ENCODE results near the gene TCP10L. TPM values are rescaled to one million over a fixed set of nuclear protein-coding genes. Genes with fewer than 3 reads are reported as not detected.

The TCP10L gene
- total RNA-seq, 4 donors from 2014 or later, result 0.14 to 0.79 TPM; not detected in 2

DNA sequence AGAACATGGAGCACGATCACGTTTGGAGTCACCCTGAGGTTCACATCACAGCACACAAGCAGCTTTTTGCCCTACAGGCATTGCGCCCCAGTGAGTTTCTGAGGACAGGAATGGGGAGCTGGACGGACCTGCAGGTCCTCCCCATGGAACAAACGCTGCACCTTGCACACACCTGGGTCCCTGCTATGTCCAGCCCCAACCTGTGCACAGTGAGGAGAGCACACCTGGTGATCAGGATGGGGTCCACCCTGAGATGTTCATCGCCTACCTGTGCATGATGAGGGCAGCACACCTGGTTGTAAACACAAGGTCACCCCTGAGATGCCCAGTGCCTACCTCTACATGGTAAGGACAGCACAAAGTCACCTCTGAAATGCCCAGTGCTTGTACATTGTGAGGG, 45.9 kb downstream of the TCP10L start:
- intact Hi-C loops (cut with DNase I; ENCODE audit: low total_unique reads), result no loop called here
- Histone ChIP-seq H3K36me3 (no peaks in the 10 kb centered on the region), H3K4me3 (no peak overlapping the region)

GRCh38 chr21:32538147-32538792, 47.1 kb downstream of the TCP10L start:
- no peak overlapping the region for H3K27ac ChIP-seq
- no peaks in the 10 kb centered on the region for H3K36me3 ChIP-seq
- intact Hi-C loops (cut with DNase I; ENCODE audit: low total_unique reads), result no loop called here
- TF ChIP-seq CTCF (IDR thresholded peaks at IDR 0.05) (no peak), POLR2AphosphoS5 (IDR thresholded peaks at IDR 0.05) (no peak), EP300 (IDR thresholded peaks at IDR 0.05; ENCODE audit: low read depth) (no peak), POLR2A (IDR thresholded peaks at IDR 0.05) (no peak)
- in situ Hi-C loops (cut with MboI; ENCODE audit: low pct_ligation_motif_present in 1 of 4, low pct_unique_long_range_greater_than_20kb in 1 of 4, low sequenced_read_pairs in 3 of 4), result no loop called here
- H3K27me3 ChIP-seq, result no peaks in the 10 kb centered on the region
- no peaks in the 10 kb centered on the region for H3K9me3 ChIP-seq
- H3K4me1 ChIP-seq, result no peaks in the 10 kb centered on the region
- 77 to 78% methylated on average over 11 of the region's 11 CpGs for WGBS, 2 donors (ENCODE audit: low coverage in 1 of 2)
- no peak overlapping the region for H3K4me3 ChIP-seq
- DNase-seq, result no peak

More for the DNA sequence above, 45.9 kb downstream of the TCP10L start:
- Histone ChIP-seq H3K9me3 (no peaks in the 10 kb centered on the region), H3K27ac (no peak overlapping the region), H3K27me3 (no peaks in the 10 kb centered on the region), H3K4me1 (no peaks in the 10 kb centered on the region)
- in situ Hi-C loops (cut with MboI; ENCODE audit: low pct_ligation_motif_present in 1 of 4, low pct_unique_long_range_greater_than_20kb in 1 of 4, low sequenced_read_pairs in 3 of 4), result no loop called here
- WGBS, 2 donors (ENCODE audit: low coverage in 1 of 2), result 70 to 76% methylated on average over 2 to 6 of the region's 6 CpGs
- TF ChIP-seq EP300 (IDR thresholded peaks at IDR 0.05; ENCODE audit: low read depth), result no peak
- TF ChIP-seq POLR2AphosphoS5 (IDR thresholded peaks at IDR 0.05), result no peak
- TF ChIP-seq POLR2A (IDR thresholded peaks at IDR 0.05), result no peak
- no peak for TF ChIP-seq CTCF (IDR thresholded peaks at IDR 0.05)
- DNase-seq, result no peak

DNA sequence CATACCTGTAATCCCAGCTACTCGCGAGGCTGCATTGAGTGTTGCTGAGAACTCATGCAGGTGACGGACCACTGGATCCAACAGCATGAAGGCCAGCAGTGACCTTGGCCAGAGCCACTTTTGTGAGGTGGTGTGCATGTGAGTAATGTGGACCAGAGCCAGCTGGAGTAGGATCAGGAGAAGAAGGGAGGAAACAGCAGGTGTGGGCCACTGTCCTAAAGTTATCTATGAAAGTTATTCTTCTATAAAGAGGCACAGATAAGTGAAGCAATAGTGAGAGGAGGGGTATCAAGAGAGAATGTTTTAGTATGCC, 47.8 kb downstream of the TCP10L start:
- 86 to 93% methylated on average over 1 to 3 of the region's 3 CpGs for WGBS, 2 donors (ENCODE audit: low coverage in 1 of 2)
- no peaks in the 10 kb centered on the region for H3K4me1 ChIP-seq
- H3K27me3 ChIP-seq, result no peaks in the 10 kb centered on the region
- H3K9me3 ChIP-seq, result no peaks in the 10 kb centered on the region
- in situ Hi-C loops (cut with MboI; ENCODE audit: low pct_ligation_motif_present in 1 of 4, low pct_unique_long_range_greater_than_20kb in 1 of 4, low sequenced_read_pairs in 3 of 4) (no loop called here), intact Hi-C loops (cut with DNase I; ENCODE audit: low total_unique reads) (no loop called here)
- H3K4me3 ChIP-seq, result no peak overlapping the region
- no peaks in the 10 kb centered on the region for H3K36me3 ChIP-seq
- no peak for DNase-seq
- H3K27ac ChIP-seq, result no peak overlapping the region
- no peak for TF ChIP-seq CTCF (IDR thresholded peaks at IDR 0.05)
- TF ChIP-seq EP300 (IDR thresholded peaks at IDR 0.05; ENCODE audit: low read depth), result no peak
- no peak for TF ChIP-seq POLR2A (IDR thresholded peaks at IDR 0.05)
- TF ChIP-seq POLR2AphosphoS5 (IDR thresholded peaks at IDR 0.05), result no peak

GRCh38 chr21:32535612-32536011, 49.7 kb downstream of the TCP10L start:
- TF ChIP-seq POLR2A (IDR thresholded peaks at IDR 0.05) (no peak), POLR2AphosphoS5 (IDR thresholded peaks at IDR 0.05) (no peak), CTCF (IDR thresholded peaks at IDR 0.05) (no peak), EP300 (IDR thresholded peaks at IDR 0.05; ENCODE audit: low read depth) (no peak)
- H3K27me3 ChIP-seq, result no peaks in the 10 kb centered on the region
- H3K36me3 ChIP-seq, result no peaks in the 10 kb centered on the region
- no peaks in the 10 kb centered on the region for H3K4me1 ChIP-seq
- intact Hi-C loops (cut with DNase I; ENCODE audit: low total_unique reads), result no loop called here
- no peak overlapping the region for H3K27ac ChIP-seq
- no peak for DNase-seq
- H3K9me3 ChIP-seq, result no peaks in the 10 kb centered on the region
- in situ Hi-C loops (cut with MboI; ENCODE audit: low pct_ligation_motif_present in 1 of 4, low pct_unique_long_range_greater_than_20kb in 1 of 4, low sequenced_read_pairs in 3 of 4), result no loop called here
- H3K4me3 ChIP-seq, result no peak overlapping the region
- 89 to 91% methylated on average over 7 of the region's 7 CpGs for WGBS, 2 donors (ENCODE audit: low coverage in 1 of 2)

All from transverse colon (tissue), 4 donors.